Gastrocnemius medialis (tissue), 4 donors: ENCODE measurements around the gene SIMC1.
"Not testable (repeated sequence)": the region's sequence is repeated elsewhere in the genome, so short reads cannot be mapped to it uniquely, and the experiment has no call there.

Source experiments
- POLR2A ChIP-seq, 2 donors: fragments of 450-650 bp; IDR thresholded peaks; one replicate each; pipeline ENCODE4 v1.6.1; 2017; ENCODE audit warnings: antibody characterized with exemption in 2 of 2, mild to moderate bottlenecking in 2 of 2, moderate library complexity in 2 of 2
- TF ChIP-seq, protein P1 (sequence below), 5 experiments: fragments of 450-650 bp in 3 of 5; fragments of 200-600 bp in 2 of 5; sonication (generic) in 2 of 5; IDR thresholded peaks in 4 of 5; conservative IDR thresholded peaks in 1 of 5; 1 replicate in 4 of 5; 2 replicates in 1 of 5; pipeline ENCODE4 v1.5.1; 2016 to 2019; ENCODE audit warnings: antibody characterized with exemption in 5 of 5, mild to moderate bottlenecking in 3 of 5, moderate library complexity in 3 of 5

DNA sequence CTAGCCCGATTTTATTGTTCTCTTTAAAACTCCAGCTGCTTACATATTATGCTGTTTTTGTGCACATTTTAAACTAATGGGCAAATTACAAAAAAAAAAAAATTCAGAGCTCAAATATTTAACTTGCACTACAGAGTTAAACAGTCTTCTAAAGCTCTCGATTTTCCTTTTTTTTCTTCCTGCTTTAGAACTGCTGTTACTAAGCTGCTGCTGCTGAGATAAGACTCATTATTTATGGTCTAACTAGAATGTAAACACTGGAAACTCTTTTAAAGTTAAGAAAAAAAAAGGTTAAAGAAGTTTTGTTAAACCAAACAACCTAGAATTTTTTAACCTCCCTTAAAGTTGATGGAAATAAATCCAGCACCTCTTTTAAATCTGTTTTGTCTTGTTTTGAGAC is 20.5 kb upstream of the SIMC1 start:
- TF ChIP-seq, protein P1, sequence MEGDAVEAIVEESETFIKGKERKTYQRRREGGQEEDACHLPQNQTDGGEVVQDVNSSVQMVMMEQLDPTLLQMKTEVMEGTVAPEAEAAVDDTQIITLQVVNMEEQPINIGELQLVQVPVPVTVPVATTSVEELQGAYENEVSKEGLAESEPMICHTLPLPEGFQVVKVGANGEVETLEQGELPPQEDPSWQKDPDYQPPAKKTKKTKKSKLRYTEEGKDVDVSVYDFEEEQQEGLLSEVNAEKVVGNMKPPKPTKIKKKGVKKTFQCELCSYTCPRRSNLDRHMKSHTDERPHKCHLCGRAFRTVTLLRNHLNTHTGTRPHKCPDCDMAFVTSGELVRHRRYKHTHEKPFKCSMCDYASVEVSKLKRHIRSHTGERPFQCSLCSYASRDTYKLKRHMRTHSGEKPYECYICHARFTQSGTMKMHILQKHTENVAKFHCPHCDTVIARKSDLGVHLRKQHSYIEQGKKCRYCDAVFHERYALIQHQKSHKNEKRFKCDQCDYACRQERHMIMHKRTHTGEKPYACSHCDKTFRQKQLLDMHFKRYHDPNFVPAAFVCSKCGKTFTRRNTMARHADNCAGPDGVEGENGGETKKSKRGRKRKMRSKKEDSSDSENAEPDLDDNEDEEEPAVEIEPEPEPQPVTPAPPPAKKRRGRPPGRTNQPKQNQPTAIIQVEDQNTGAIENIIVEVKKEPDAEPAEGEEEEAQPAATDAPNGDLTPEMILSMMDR (IDR thresholded peaks at IDR 0.05 in 4 of 5, conservative IDR thresholded peaks at IDR 0.05 in 1 of 5) = not testable (repeated sequence)
- TF ChIP-seq POLR2A (IDR thresholded peaks at IDR 0.05) = not testable (repeated sequence)
